Fibroblast of mammary gland (primary cell): ENCODE measurements around the gene ABCA1.

ENCODE experiments used
- DNase-seq: peaks from one replicate; pipeline ENCODE4 v3.0.0-alpha.2; 2010; ENCODE audit warnings: low read depth
- H3K4me3 ChIP-seq: 2 replicates; pipeline ENCODE4 v1.5.1; 2011; ENCODE audit warnings: low read depth, mild to moderate bottlenecking, low read length, moderate library complexity; ENCODE audit not compliant: control insufficient read depth
- TF ChIP-seq, protein P1 (sequence below): conservative IDR thresholded peaks from 2 replicates; pipeline ENCODE4 v1.5.1; 2011; ENCODE audit warnings: low read depth, low read length, inconsistent platforms; ENCODE audit not compliant: control insufficient read depth, insufficient read depth

ABCA1 gene

DNA sequence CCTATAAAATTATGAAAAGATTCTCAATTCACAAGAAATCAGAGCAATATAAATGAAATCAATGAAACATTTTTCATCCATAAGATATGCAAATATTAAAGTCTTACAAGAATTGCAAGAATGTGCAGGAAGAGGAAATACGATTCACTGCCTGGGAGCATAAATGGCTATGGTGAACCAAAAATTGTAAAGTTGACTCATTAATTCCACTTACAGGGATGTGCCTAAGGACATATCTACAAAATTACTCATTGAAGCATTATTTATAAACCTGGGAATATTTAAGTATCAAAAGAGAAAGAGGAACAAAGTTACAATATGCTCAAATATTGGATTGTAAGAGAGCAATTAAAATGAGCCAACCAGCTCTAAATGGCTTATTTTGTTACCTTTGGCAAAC is 187.3 kb downstream of the ABCA1 start:
- TF ChIP-seq, protein P1, sequence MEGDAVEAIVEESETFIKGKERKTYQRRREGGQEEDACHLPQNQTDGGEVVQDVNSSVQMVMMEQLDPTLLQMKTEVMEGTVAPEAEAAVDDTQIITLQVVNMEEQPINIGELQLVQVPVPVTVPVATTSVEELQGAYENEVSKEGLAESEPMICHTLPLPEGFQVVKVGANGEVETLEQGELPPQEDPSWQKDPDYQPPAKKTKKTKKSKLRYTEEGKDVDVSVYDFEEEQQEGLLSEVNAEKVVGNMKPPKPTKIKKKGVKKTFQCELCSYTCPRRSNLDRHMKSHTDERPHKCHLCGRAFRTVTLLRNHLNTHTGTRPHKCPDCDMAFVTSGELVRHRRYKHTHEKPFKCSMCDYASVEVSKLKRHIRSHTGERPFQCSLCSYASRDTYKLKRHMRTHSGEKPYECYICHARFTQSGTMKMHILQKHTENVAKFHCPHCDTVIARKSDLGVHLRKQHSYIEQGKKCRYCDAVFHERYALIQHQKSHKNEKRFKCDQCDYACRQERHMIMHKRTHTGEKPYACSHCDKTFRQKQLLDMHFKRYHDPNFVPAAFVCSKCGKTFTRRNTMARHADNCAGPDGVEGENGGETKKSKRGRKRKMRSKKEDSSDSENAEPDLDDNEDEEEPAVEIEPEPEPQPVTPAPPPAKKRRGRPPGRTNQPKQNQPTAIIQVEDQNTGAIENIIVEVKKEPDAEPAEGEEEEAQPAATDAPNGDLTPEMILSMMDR: no peak
- DNase-seq: peak; percentile 43
- no peak overlapping the region for H3K4me3 ChIP-seq

DNA sequence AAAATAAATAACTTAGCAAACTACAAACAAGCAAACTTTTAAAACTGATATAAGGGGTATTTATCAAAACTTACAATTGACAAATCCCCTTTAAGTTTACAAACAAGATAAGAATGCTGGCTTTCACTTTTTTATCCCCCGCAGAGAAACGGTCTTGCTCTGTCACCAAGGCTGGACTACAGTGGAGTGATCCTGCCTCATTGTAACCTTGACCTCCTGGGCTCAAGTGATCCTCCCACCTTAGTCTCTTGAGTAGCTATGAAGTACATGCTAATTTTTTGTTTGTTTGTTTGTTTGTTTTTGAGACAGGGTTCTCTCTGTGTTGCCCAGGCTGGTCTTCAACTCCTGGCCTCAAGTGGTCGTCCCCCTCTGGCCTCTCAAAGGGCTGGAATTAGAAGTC is 189.5 kb downstream of the ABCA1 start:
- DNase-seq: no peak
- no peak overlapping the region for H3K4me3 ChIP-seq
- TF ChIP-seq, protein P1: no peak
